ENCODE data around the gene SMIM13.

SMIM13 gene

GRCh38 chr6:11161031-11161956 lies 67.7 kb downstream of the SMIM13 start:
- no peak for DNase-seq

GRCh38 chr6:11162262-11162661 lies 68.6 kb downstream of the SMIM13 start:
- no peak for DNase-seq

GRCh38 chr6:11163932-11164331 lies 70.3 kb downstream of the SMIM13 start:
- no peak for DNase-seq

GRCh38 chr6:11164717-11165646 lies 71.3 kb downstream of the SMIM13 start:
- DNase-seq, result no peak

GRCh38 chr6:11166948-11167347 lies 73.3 kb downstream of the SMIM13 start:
- DNase-seq, result no peak

- DNase-seq, result no peak
Measured at GRCh38 chr6:11168091-11168635, 74.5 kb downstream of the SMIM13 start.

GRCh38 chr6:11171952-11172351 lies 78.3 kb downstream of the SMIM13 start:
- no peak for DNase-seq

- DNase-seq, result peak; percentile 51
Measured at GRCh38 chr6:11172501-11173327, 79.1 kb downstream of the SMIM13 start.

GRCh38 chr6:11174242-11174611 lies 80.6 kb downstream of the SMIM13 start:
- no peak for DNase-seq

- no peak for DNase-seq
Measured at GRCh38 chr6:11177271-11177670, 83.6 kb downstream of the SMIM13 start.

- DNase-seq, result no peak
Measured at GRCh38 chr6:11179088-11179418, 85.4 kb downstream of the SMIM13 start.

- no peak for DNase-seq
Measured at GRCh38 chr6:11179419-11180202, 86.0 kb downstream of the SMIM13 start.

- DNase-seq, result no peak
Measured at GRCh38 chr6:11181478-11182136, 88.0 kb downstream of the SMIM13 start.

GRCh38 chr6:11183761-11184362 lies 90.2 kb downstream of the SMIM13 start:
- DNase-seq, result no peak

- no peak for DNase-seq
Measured at GRCh38 chr6:11185204-11185842, 91.7 kb downstream of the SMIM13 start.

GRCh38 chr6:11187301-11187700 lies 93.7 kb downstream of the SMIM13 start:
- DNase-seq, result no peak

All from hematopoietic multipotent progenitor cell treated with erythropoietin and hydrocortisone succinate and interleukin-3 and kit ligand, for 8 days (in vitro differentiated cells).